ENCODE data around the gene ASL. TPM values are rescaled to one million over a fixed set of nuclear protein-coding genes. Genes with fewer than 3 reads are reported as not detected.
A peak's percentile ranks its signal among the peaks of the same experiment; 100 is the strongest.
"Not testable (repeated sequence)": the region's sequence is repeated elsewhere in the genome, so short reads cannot be mapped to it uniquely, and the experiment has no call there.

ASL gene
- total and polyA plus RNA-seq, 4 donors = 60.3 to 272 (median 252) TPM

- DNase-seq (ENCODE audit: low spot score) = no peak
- peaks cover 0 to 7% (median 5%) of the 10 kb centered on the region in 4 donors for H3K4me1 ChIP-seq (ENCODE audit: control insufficient read depth in 4 of 4, insufficient read depth in 4 of 4, low read length in 3 of 4)
- H3K9ac ChIP-seq (ENCODE audit: low read depth in 1 of 2, low read length in 2 of 2) = peak overlapping the region in 1 of 2 donors; percentile 16
- H3K27me3 ChIP-seq (ENCODE audit: control insufficient read depth in 4 of 4, insufficient read depth in 4 of 4, low read length in 3 of 4) = no peaks in the 10 kb centered on the region
- peaks cover 0 to 8% (median 3%) of the 10 kb centered on the region in 4 donors for H3K36me3 ChIP-seq (ENCODE audit: control insufficient read depth in 4 of 4, insufficient read depth in 3 of 4, low read depth in 1 of 4, low read length in 3 of 4)
- H3K4me3 ChIP-seq (ENCODE audit: low read depth in 1 of 3, low read length in 3 of 3) = peak overlapping the region in 1 of 3 donors; percentile 15
- H3K27ac ChIP-seq (ENCODE audit: low read depth in 1 of 2, low read length in 2 of 2) = peak overlapping the region; percentile 67 to 77
- WGBS = 10% methylated on average over 15 of the region's 15 CpGs
- TF ChIP-seq SP1 (IDR thresholded peaks at IDR 0.05) = no peak
- TF ChIP-seq RAD21 (IDR thresholded peaks at IDR 0.05) = peak in 1 of 2 donors; percentile 8
- TF ChIP-seq GABPA (IDR thresholded peaks at IDR 0.05 in 1 of 2, conservative IDR thresholded peaks at IDR 0.05 in 1 of 2) = no peak
- H3K9me3 ChIP-seq (ENCODE audit: control insufficient read depth in 4 of 4, low read length in 3 of 4) = no peaks in the 10 kb centered on the region
Measured at GRCh38 chr7:66099551-66100407, 24.2 kb downstream of the ASL start.

DNA sequence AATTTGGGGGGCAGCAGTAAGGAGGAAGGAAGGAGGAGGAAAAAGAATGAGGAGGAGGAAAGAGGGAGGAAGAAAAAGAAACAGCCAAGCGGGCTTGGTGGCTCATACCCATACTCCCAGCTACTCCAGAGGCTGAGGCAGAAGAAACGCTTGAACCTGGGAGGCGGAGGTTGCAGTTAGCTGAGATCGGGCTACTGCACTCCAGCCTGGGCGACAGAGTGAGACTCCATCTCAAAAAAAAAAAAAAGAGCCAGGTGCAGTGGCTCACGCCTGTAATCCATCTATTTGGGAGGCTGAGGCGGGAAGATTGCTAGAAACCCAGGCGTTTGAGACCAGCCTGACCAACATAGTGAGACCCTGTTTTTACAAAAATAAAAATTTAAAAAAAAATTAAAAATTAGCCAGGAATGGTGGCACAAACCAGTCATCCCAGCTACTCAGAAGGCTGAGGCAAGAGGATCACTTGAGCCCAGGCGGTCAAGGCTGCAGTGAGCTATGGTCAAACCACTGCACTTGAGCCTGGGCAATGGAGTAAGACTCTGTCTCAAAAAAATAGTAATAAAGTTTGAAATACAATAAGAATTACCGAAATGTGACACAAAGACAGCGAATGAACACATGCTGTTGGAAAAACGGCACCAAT is 24.9 kb downstream of the ASL start:
- Histone ChIP-seq H3K9ac (ENCODE audit: low read depth in 1 of 2, low read length in 2 of 2) (peak overlapping the region in 1 of 2 donors; percentile 47), H3K4me1 (ENCODE audit: control insufficient read depth in 4 of 4, insufficient read depth in 4 of 4, low read length in 3 of 4) (peaks cover 0 to 7% (median 5%) of the 10 kb centered on the region in 4 donors), H3K27ac (ENCODE audit: low read depth in 1 of 2, low read length in 2 of 2) (peak overlapping the region; percentile 18 to 67), H3K27me3 (ENCODE audit: control insufficient read depth in 4 of 4, insufficient read depth in 4 of 4, low read length in 3 of 4) (no peaks in the 10 kb centered on the region), H3K36me3 (ENCODE audit: control insufficient read depth in 4 of 4, insufficient read depth in 3 of 4, low read depth in 1 of 4, low read length in 3 of 4) (peaks cover 0 to under 1% (median 0%) of the 10 kb centered on the region in 4 donors), H3K9me3 (ENCODE audit: control insufficient read depth in 4 of 4, low read length in 3 of 4) (no peaks in the 10 kb centered on the region), H3K4me3 (ENCODE audit: low read depth in 1 of 3, low read length in 3 of 3) (no peak overlapping the region)
- no peak for DNase-seq (ENCODE audit: low spot score)
- WGBS = 64% methylated on average over 12 of the region's 12 CpGs
- TF ChIP-seq RXRA (IDR thresholded peaks at IDR 0.05) = no peak
- TF ChIP-seq TAF1 (conservative IDR thresholded peaks at IDR 0.05) = no peak
- no peak for TF ChIP-seq SP1 (IDR thresholded peaks at IDR 0.05)
- no peak for TF ChIP-seq YY1 (IDR thresholded peaks at IDR 0.05)
- no peak for TF ChIP-seq JUND (IDR thresholded peaks at IDR 0.05)
- TF ChIP-seq REST (IDR thresholded peaks at IDR 0.05) = no peak
- TF ChIP-seq ATF3 (IDR thresholded peaks at IDR 0.05) = no peak
- TF ChIP-seq RAD21 (IDR thresholded peaks at IDR 0.05) = no peak
- TF ChIP-seq, protein P1, sequence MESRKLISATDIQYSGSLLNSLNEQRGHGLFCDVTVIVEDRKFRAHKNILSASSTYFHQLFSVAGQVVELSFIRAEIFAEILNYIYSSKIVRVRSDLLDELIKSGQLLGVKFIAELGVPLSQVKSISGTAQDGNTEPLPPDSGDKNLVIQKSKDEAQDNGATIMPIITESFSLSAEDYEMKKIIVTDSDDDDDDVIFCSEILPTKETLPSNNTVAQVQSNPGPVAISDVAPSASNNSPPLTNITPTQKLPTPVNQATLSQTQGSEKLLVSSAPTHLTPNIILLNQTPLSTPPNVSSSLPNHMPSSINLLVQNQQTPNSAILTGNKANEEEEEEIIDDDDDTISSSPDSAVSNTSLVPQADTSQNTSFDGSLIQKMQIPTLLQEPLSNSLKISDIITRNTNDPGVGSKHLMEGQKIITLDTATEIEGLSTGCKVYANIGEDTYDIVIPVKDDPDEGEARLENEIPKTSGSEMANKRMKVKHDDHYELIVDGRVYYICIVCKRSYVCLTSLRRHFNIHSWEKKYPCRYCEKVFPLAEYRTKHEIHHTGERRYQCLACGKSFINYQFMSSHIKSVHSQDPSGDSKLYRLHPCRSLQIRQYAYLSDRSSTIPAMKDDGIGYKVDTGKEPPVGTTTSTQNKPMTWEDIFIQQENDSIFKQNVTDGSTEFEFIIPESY (IDR thresholded peaks at IDR 0.05) = no peak
- no peak for TF ChIP-seq NR2F2 (IDR thresholded peaks at IDR 0.05)
- no peak for TF ChIP-seq CTCF (IDR thresholded peaks at IDR 0.05; ENCODE audit: low read depth, low read length, missing input control)
- no peak for TF ChIP-seq HNF4A (conservative IDR thresholded peaks at IDR 0.05)
- no peak for TF ChIP-seq HNF4G (IDR thresholded peaks at IDR 0.05)
- TF ChIP-seq, protein P2, sequence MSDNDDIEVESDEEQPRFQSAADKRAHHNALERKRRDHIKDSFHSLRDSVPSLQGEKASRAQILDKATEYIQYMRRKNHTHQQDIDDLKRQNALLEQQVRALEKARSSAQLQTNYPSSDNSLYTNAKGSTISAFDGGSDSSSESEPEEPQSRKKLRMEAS (IDR thresholded peaks at IDR 0.05) = no peak
- TF ChIP-seq FOXA2 (IDR thresholded peaks at IDR 0.05) = no peak
- no peak for TF ChIP-seq GABPA (IDR thresholded peaks at IDR 0.05 in 1 of 2, conservative IDR thresholded peaks at IDR 0.05 in 1 of 2)
- no peak for TF ChIP-seq EGR1 (IDR thresholded peaks at IDR 0.05; ENCODE audit: low read depth in 2 of 2)
- TF ChIP-seq FOXA1 (IDR thresholded peaks at IDR 0.05) = no peak

GRCh38 chr7:66102168-66102567 is 26.5 kb downstream of the ASL start:
- WGBS = 96% methylated on average over 6 of the region's 6 CpGs
- H3K36me3 ChIP-seq (ENCODE audit: control insufficient read depth in 4 of 4, insufficient read depth in 3 of 4, low read depth in 1 of 4, low read length in 3 of 4) = not testable (repeated sequence)

More at GRCh38 chr7:66102168-66102567, 26.5 kb downstream of the ASL start:
- not testable (repeated sequence) for H3K4me3 ChIP-seq (ENCODE audit: low read depth in 1 of 3, low read length in 3 of 3); H3K9ac ChIP-seq (ENCODE audit: low read depth in 1 of 2, low read length in 2 of 2); H3K27ac ChIP-seq (ENCODE audit: low read depth in 1 of 2, low read length in 2 of 2); H3K9me3 ChIP-seq (ENCODE audit: control insufficient read depth in 4 of 4, low read length in 3 of 4); H3K27me3 ChIP-seq (ENCODE audit: control insufficient read depth in 4 of 4, insufficient read depth in 4 of 4, low read length in 3 of 4); H3K4me1 ChIP-seq (ENCODE audit: control insufficient read depth in 4 of 4, insufficient read depth in 4 of 4, low read length in 3 of 4); DNase-seq (ENCODE audit: low spot score)
